Transverse colon (tissue), 4 donors: ENCODE data around the gene SSBP2.

Source experiments
- CTCF ChIP-seq, 5 experiments: fragments of 200-600 bp in 3 of 5; fragments of 450-650 bp in 2 of 5; sonication (generic) in 3 of 5; IDR thresholded peaks; 1 replicate in 2 of 5; 2 replicates in 3 of 5; pipeline ENCODE4 v1.5.1; 2016 to 2017; ENCODE audit warnings: antibody characterized with exemption in 5 of 5, inconsistent platforms in 3 of 5, mild to moderate bottlenecking in 2 of 5, moderate library complexity in 1 of 5
- POLR2A ChIP-seq: fragments of 450-650 bp; IDR thresholded peaks from one replicate; pipeline ENCODE4 v1.6.1; 2016; ENCODE audit warnings: antibody characterized with exemption, mild to moderate bottlenecking, moderate library complexity
- POLR2AphosphoS5 ChIP-seq, 3 donors: sonication (generic); formaldehyde crosslinking; IDR thresholded peaks; one replicate each; pipeline ENCODE4 v1.6.1; 2016; ENCODE audit warnings: antibody characterized with exemption in 3 of 3

DNA sequence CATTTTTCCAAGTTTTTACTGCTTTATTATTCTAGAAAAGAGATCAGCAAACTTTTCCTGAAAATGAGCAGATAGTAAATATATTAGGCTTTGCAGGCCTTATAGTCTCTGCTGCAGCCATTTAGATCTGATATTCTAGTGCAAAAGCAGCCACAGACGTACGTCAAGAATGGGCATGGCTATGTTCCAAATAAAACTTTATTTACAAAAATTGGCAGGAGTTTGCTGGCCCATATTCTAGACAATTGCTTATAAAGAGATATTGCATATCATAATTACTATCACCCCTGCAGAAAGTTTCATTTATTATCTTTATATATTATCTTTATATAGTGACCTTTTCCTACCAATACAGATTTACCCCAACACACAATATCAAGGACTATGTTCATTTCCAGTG is 195.0 kb downstream of the SSBP2 start:
- TF ChIP-seq CTCF (IDR thresholded peaks at IDR 0.05) (no peak), POLR2A (no peak), POLR2AphosphoS5 (IDR thresholded peaks at IDR 0.05) (no peak)
